Panc1 (cell line): ENCODE results near the gene MYF5. TPM values are rescaled to one million over a fixed set of nuclear protein-coding genes. Genes with fewer than 3 reads are reported as not detected.
A peak's percentile ranks its signal among the peaks of the same experiment; 100 is the strongest.
"Not testable (repeated sequence)": the region's sequence is repeated elsewhere in the genome, so short reads cannot be mapped to it uniquely, and the experiment has no call there.

Experiments used
- ATAC-seq: fragments of 200-7000 bp; cut with Tn5 transposase; 2 replicates; pipeline ENCODE4 v1.9.1; 2020; ENCODE audit warnings: mild to moderate bottlenecking, moderate library complexity
- Bru-seq: library from RNA; stranded (reverse); fragments of 400-500 nt; gene quantifications from one replicate; lab custom pipeline; 2021; lab: Mats Ljungman, UMichigan
- BruChase-seq, 2 experiments: library from RNA; stranded (reverse); fragments of 400-500 nt; gene quantifications; one replicate each; lab custom pipeline; 2021; lab: Mats Ljungman, UMichigan
- BruUV-seq: library from RNA; stranded (reverse); fragments of 400-500 nt; replicated peaks from 2 replicates; lab custom pipeline; 2021; lab: Mats Ljungman, UMichigan
- CTCF ChIA-PET: fragments of 300-600 bp; sonication (Branson Sonifier 250); formaldehyde crosslinking; loops from one replicate; lab custom pipeline; 2022; ENCODE audit warnings: antibody characterized with exemption; lab: Charles Lee
- POLR2A ChIA-PET: fragments of 300-600 bp; sonication (Branson Sonifier 250); formaldehyde crosslinking; loops from one replicate; lab custom pipeline; 2022; ENCODE audit warnings: antibody characterized with exemption; lab: Charles Lee
- DNase-seq: peaks from one replicate; pipeline ENCODE4 v3.0.0-alpha.2; 2010; ENCODE audit warnings: low read depth, low spot score
- H3K27ac ChIP-seq: 2 replicates; pipeline ENCODE4 v1.5.1; 2011; ENCODE audit warnings: mild to moderate bottlenecking, low read length, inconsistent platforms
- H3K27me3 ChIP-seq: fragments of 200-500 bp; sonication (Bioruptor generic); 2 replicates; pipeline ENCODE4 v1.6.0; 2014; ENCODE audit warnings: low read length, inconsistent platforms; ENCODE audit not compliant: control insufficient read depth, insufficient read depth
- H3K36me3 ChIP-seq: fragments of 200-500 bp; sonication (Bioruptor generic); 2 replicates; pipeline ENCODE4 v1.5.1; 2014; ENCODE audit warnings: inconsistent platforms, mild to moderate bottlenecking, low read length, moderate library complexity; ENCODE audit not compliant: control insufficient read depth, insufficient read depth
- H3K4me1 ChIP-seq: 2 replicates; pipeline ENCODE4 v1.5.1; 2011; ENCODE audit warnings: inconsistent platforms, mild to moderate bottlenecking, low read length, moderate library complexity; ENCODE audit not compliant: control insufficient read depth, insufficient read depth
- H3K4me3 ChIP-seq, 2 experiments: 2 replicates each; pipeline ENCODE4 v1.5.1; 2011 to 2012; ENCODE audit warnings: low read depth in 2 of 2, low read length in 2 of 2, mild to moderate bottlenecking in 2 of 2, inconsistent platforms in 1 of 2, moderate library complexity in 1 of 2
- H3K9me3 ChIP-seq: fragments of 200-500 bp; sonication (Bioruptor generic); 2 replicates; pipeline ENCODE4 v1.5.1; 2014; ENCODE audit warnings: low read depth, mild to moderate bottlenecking, inconsistent platforms, low read length, moderate library complexity; ENCODE audit not compliant: control insufficient read depth, insufficient read depth
- POLR2AphosphoS5 ChIP-seq: IDR thresholded peaks from 2 replicates; pipeline ENCODE4 v1.6.1; 2012; ENCODE audit warnings: mild to moderate bottlenecking, low read depth, low read length, moderate library complexity
- SIN3A ChIP-seq: IDR thresholded peaks from 2 replicates; pipeline ENCODE4 v1.6.1; 2012; ENCODE audit warnings: low read depth, mild to moderate bottlenecking, low read length, moderate library complexity, borderline replicate concordance; ENCODE audit not compliant: insufficient read depth
- TCF7L2 ChIP-seq: IDR thresholded peaks from 2 replicates; pipeline ENCODE4 v1.6.1; 2011; ENCODE audit warnings: mild to moderate bottlenecking, low read depth, low read length, inconsistent platforms
- in situ Hi-C: cut with HindIII; loops from 2 replicates; pipeline ENCODE4 v1.10.0; 2016; ENCODE audit warnings: low sequenced_read_pairs, low pct_unique_long_range_greater_than_20kb
- intact Hi-C: fragments of 100-400 bp; cut with micrococcal nuclease; formaldehyde crosslinking; loops from one replicate; pipeline ENCODE4 v1.10.0; 2022; ENCODE audit not compliant: unreplicated experiment
- long read RNA-seq: library from polyadenylated mRNA; unstranded; transcript quantifications from one replicate; pipeline ENCODE4 v2.0.0, GENCODE V29; 2021; ENCODE audit not compliant: unreplicated experiment
- polyA plus RNA-seq: library from polyadenylated mRNA; unstranded; fragments of >200 nt; gene quantifications from one replicate; pipeline ENCODE4 v1.2.1, GENCODE V29; 2012; ENCODE audit warnings: missing spikeins; ENCODE audit not compliant: insufficient read length
- total RNA-seq: library from RNA; stranded (reverse); gene quantifications from one replicate; pipeline ENCODE4 v1.2.1, GENCODE V29; 2021; ENCODE audit not compliant: unreplicated experiment
- TF ChIP-seq, protein P1 (sequence below): fragments of 450-650 bp; IDR thresholded peaks from 2 replicates; pipeline ENCODE4 v1.5.1; 2017; ENCODE audit warnings: mild to moderate bottlenecking
- TF ChIP-seq, protein P2 (sequence below), 2 experiments: IDR thresholded peaks; 2 replicates each; pipeline ENCODE4 v1.6.1; 2011 to 2012; ENCODE audit warnings: low read depth in 2 of 2, control low read depth in 1 of 2, low read length in 1 of 2, mild to moderate bottlenecking in 1 of 2, moderate library complexity in 1 of 2; ENCODE audit not compliant: insufficient read depth in 1 of 2

The MYF5 gene
- total RNA-seq (not detected), Bru-seq, nascent RNA (not detected), BruChase-seq, experiment 1, labeled RNA remaining after a 2-hour chase (percentile 16 among the genes with signal in this experiment), BruChase-seq, experiment 2, labeled RNA remaining after a 6-hour chase (not detected)
- polyA plus RNA-seq = not detected
- long read RNA-seq = 0 reads

DNA sequence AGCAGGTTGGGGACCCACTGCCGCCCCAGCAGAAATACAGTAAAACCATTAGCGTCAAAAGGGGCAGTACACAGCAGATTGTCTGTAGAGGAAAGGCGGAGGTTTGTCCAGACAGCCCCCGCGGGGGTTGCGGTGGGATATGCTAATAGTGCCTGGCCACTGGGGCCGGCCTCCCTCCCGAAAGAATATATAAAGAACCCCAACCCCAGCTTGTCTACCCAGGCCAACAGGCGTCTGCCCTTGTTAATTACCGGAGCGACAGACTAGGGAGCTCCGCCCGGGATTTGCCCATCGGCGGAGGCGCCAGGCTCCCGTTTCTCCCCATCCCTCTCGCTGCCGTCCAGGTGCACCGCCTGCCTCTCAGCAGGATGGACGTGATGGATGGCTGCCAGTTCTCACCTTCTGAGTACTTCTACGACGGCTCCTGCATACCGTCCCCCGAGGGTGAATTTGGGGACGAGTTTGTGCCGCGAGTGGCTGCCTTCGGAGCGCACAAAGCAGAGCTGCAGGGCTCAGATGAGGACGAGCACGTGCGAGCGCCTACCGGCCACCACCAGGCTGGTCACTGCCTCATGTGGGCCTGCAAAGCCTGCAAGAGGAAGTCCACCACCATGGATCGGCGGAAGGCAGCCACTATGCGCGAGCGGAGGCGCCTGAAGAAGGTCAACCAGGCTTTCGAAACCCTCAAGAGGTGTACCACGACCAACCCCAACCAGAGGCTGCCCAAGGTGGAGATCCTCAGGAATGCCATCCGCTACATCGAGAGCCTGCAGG is at the start of gene MYF5:
MYF5 (plus strand) TSS at position 217 of the 774 bp plus-strand sequence; CDS start at position 369, 152 bp downstream.
- intact Hi-C loops = no loop called here
- TF ChIP-seq, protein P1, sequence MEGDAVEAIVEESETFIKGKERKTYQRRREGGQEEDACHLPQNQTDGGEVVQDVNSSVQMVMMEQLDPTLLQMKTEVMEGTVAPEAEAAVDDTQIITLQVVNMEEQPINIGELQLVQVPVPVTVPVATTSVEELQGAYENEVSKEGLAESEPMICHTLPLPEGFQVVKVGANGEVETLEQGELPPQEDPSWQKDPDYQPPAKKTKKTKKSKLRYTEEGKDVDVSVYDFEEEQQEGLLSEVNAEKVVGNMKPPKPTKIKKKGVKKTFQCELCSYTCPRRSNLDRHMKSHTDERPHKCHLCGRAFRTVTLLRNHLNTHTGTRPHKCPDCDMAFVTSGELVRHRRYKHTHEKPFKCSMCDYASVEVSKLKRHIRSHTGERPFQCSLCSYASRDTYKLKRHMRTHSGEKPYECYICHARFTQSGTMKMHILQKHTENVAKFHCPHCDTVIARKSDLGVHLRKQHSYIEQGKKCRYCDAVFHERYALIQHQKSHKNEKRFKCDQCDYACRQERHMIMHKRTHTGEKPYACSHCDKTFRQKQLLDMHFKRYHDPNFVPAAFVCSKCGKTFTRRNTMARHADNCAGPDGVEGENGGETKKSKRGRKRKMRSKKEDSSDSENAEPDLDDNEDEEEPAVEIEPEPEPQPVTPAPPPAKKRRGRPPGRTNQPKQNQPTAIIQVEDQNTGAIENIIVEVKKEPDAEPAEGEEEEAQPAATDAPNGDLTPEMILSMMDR = no peak
- TF ChIP-seq TCF7L2 (no peak), POLR2AphosphoS5 (no peak), SIN3A (no peak)
- TF ChIP-seq, protein P2, sequence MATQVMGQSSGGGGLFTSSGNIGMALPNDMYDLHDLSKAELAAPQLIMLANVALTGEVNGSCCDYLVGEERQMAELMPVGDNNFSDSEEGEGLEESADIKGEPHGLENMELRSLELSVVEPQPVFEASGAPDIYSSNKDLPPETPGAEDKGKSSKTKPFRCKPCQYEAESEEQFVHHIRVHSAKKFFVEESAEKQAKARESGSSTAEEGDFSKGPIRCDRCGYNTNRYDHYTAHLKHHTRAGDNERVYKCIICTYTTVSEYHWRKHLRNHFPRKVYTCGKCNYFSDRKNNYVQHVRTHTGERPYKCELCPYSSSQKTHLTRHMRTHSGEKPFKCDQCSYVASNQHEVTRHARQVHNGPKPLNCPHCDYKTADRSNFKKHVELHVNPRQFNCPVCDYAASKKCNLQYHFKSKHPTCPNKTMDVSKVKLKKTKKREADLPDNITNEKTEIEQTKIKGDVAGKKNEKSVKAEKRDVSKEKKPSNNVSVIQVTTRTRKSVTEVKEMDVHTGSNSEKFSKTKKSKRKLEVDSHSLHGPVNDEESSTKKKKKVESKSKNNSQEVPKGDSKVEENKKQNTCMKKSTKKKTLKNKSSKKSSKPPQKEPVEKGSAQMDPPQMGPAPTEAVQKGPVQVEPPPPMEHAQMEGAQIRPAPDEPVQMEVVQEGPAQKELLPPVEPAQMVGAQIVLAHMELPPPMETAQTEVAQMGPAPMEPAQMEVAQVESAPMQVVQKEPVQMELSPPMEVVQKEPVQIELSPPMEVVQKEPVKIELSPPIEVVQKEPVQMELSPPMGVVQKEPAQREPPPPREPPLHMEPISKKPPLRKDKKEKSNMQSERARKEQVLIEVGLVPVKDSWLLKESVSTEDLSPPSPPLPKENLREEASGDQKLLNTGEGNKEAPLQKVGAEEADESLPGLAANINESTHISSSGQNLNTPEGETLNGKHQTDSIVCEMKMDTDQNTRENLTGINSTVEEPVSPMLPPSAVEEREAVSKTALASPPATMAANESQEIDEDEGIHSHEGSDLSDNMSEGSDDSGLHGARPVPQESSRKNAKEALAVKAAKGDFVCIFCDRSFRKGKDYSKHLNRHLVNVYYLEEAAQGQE (IDR thresholded peaks at IDR 0.05; ENCODE audit: insufficient read depth in 1 of 2, low read depth in 2 of 2, low read length in 1 of 2) = no peak
- ChIA-PET CTCF (no interaction called here), POLR2A (no interaction called here)
- Histone ChIP-seq H3K27me3 (no peaks in the 10 kb centered on the region), H3K9me3 (no peaks in the 10 kb centered on the region), H3K4me3 (no peak within 1 kb of the TSS), H3K27ac (no peak within 1 kb of the TSS), H3K4me1 (no peaks in the 10 kb centered on the region; the same call in 1 of the 2 replicates), H3K36me3 (no peaks in the 10 kb centered on the region)
- in situ Hi-C loops = no loop called here
- DNase-seq = no peak
- ATAC-seq = no peak
- no TSS peak for BruUV-seq

DNA sequence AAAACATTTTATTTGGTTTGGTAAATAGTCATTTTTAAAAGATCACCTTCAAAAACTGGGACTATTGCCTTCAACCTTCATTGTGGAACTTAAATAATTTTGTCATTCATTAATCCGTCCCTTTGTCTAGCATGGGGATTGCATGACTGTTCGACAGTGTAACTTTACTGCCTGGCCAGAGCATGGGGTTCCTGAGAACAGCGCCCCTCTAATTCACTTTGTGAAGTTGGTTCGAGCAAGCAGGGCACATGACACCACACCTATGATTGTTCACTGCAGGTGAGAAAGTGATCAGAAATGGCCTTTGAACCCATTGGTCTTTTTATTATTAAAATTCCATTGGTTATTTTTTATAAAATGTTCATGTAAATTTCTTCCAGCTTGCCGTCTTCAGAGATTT is 46.5 kb upstream of the MYF5 start:
- peaks cover 2% of the 10 kb centered on the region; the same call in 1 of the 2 replicates for H3K9me3 ChIP-seq
- no peaks in the 10 kb centered on the region for H3K4me1 ChIP-seq
- H3K27me3 ChIP-seq = no peaks in the 10 kb centered on the region
- in situ Hi-C loops = no loop called here
- CTCF ChIA-PET = no interaction called here
- intact Hi-C loops = no loop called here
- POLR2A ChIA-PET = no interaction called here
- H3K4me3 ChIP-seq = no peak overlapping the region
- BruUV-seq = no TSS peak
- no peak for DNase-seq
- H3K36me3 ChIP-seq = no peaks in the 10 kb centered on the region
- no peak overlapping the region for H3K27ac ChIP-seq
- TF ChIP-seq POLR2AphosphoS5 (no peak), TCF7L2 (no peak), SIN3A (no peak)
- TF ChIP-seq, protein P2 (IDR thresholded peaks at IDR 0.05; ENCODE audit: insufficient read depth in 1 of 2, low read depth in 2 of 2, low read length in 1 of 2) = no peak
- TF ChIP-seq, protein P1 = no peak
- ATAC-seq = no peak

DNA sequence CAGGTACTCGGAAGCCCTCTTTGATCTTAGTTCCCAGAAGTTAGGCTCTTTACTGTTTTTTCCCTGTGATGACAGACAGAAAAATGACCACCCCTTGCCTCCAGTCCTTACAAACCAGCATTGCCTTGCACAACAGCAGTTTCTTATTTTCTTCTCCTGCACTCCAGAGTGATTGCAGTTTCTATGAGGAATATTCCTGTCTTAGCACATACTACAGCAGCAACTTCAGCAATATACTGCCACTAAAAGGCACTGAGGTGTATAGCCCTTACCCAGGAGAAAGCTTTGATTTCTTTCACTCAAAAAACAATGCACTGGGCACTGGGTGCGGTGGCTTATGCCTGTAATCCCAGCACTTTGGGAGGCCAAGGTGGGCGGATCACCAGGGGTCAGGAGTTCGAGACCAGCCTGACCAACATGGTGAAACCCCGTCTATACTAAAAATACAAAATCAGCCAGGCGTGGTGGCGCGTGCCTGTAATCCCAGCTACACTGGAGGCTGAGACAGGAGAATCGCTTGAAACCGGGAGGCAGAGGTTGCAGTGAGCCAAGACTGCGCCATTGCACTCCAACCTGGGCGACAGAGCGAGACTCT is 40.6 kb upstream of the MYF5 start:
- in situ Hi-C loops, H3K27me3 ChIP-seq, CTCF ChIA-PET, H3K4me3 ChIP-seq, intact Hi-C loops, DNase-seq, ATAC-seq, H3K27ac ChIP-seq, H3K9me3 ChIP-seq, H3K36me3 ChIP-seq, BruUV-seq, H3K4me1 ChIP-seq: not testable (repeated sequence)
- POLR2A ChIA-PET = interaction anchor here (0.6 kb wide), 1 partner anchor 26 kb away, joined by 3 read pairs; no protein-coding TSS in a partner anchor
